HUES64 (cell line): ENCODE data around the gene MAGEA2B. TPM values are rescaled to one million over a fixed set of nuclear protein-coding genes. Genes with fewer than 3 reads are reported as not detected.
"Not testable (repeated sequence)": the region's sequence is repeated elsewhere in the genome, so short reads cannot be mapped to it uniquely, and the experiment has no call there.

ENCODE experiments used
- H3K27ac ChIP-seq: 2 replicates; pipeline ENCODE4 v1.7.0; 2013; ENCODE audit warnings: low read depth, low read length, inconsistent platforms
- H3K27me3 ChIP-seq: 2 replicates; pipeline ENCODE4 v1.6.1; 2013; ENCODE audit warnings: mild to moderate bottlenecking, low read length; ENCODE audit not compliant: insufficient read depth
- H3K36me3 ChIP-seq: 2 replicates; pipeline ENCODE4 v1.6.1; 2013; ENCODE audit warnings: mild to moderate bottlenecking, low read length; ENCODE audit not compliant: insufficient read depth
- H3K4me1 ChIP-seq: 2 replicates; pipeline ENCODE4 v1.6.1; 2013; ENCODE audit warnings: mild to moderate bottlenecking, low read length, moderate library complexity; ENCODE audit not compliant: insufficient read depth
- H3K4me3 ChIP-seq: 2 replicates; pipeline ENCODE4 v1.5.1; 2013; ENCODE audit warnings: mild to moderate bottlenecking, low read length, moderate library complexity
- H3K9ac ChIP-seq: 2 replicates; pipeline ENCODE4 v1.6.1; 2013; ENCODE audit warnings: mild to moderate bottlenecking, low read depth, low read length
- H3K9me3 ChIP-seq: 2 replicates; pipeline ENCODE4 v1.6.1; 2013; ENCODE audit warnings: low read depth, low read length; ENCODE audit not compliant: insufficient read depth
- WGBS: fragments of 150-250, 120-280 bp; methylation state at CpG from one replicate; pipeline ENCODE4 v1.1.7; 2013; ENCODE audit warnings: missing lambda C conversion rate; 5-methylcytosine and 5-hydroxymethylcytosine counted together
- polyA plus RNA-seq, 2 experiments: library from polyadenylated mRNA; stranded (reverse); fragments of 50-300 nt; gene quantifications; one replicate each; pipeline ENCODE4 v1.2.3, GENCODE V29; 2013

The MAGEA2B gene, protein sequence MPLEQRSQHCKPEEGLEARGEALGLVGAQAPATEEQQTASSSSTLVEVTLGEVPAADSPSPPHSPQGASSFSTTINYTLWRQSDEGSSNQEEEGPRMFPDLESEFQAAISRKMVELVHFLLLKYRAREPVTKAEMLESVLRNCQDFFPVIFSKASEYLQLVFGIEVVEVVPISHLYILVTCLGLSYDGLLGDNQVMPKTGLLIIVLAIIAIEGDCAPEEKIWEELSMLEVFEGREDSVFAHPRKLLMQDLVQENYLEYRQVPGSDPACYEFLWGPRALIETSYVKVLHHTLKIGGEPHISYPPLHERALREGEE
- not detected for polyA plus RNA-seq (2013, experiment 1 of 2)
- not detected for polyA plus RNA-seq (2013, experiment 2 of 2)

DNA sequence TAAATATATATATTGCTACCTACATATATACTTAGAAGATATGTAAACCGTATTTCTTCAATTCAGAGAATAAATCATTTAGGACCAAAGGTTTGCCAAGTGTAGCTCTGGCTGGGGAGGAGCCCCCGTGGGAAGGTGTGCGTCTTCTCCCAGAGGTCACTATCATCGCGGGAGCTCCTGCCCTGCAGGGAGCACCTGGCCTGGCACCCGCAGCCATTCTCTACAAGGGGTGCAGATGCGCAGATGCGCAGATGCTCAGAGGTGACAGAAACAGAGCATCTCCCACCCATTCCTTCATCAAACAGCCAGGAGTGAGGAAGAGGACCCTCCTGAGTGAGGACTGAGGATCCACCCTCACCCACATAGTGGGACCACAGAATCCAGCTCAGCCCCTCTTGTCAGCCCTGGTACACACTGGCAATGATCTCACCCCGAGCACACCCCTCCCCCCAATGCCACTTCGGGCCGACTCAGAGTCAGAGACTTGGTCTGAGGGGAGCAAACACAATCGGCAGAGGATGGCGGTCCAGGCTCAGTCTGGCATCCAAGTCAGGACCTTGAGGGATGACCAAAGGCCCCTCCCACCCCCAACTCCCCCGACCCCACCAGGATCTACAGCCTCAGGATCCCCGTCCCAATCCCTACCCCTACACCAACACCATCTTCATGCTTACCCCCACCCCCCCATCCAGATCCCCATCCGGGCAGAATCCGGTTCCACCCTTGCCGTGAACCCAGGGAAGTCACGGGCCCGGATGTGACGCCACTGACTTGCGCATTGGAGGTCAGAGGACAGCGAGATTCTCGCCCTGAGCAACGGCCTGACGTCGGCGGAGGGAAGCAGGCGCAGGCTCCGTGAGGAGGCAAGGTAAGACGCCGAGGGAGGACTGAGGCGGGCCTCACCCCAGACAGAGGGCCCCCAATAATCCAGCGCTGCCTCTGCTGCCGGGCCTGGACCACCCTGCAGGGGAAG is at the start of gene MAGEA2B:
Gene MAGEA2B, plus strand, starts transcription at position 814 of the 973 bp plus-strand sequence. CDS start 2,479 bp downstream, outside the sequence.
- H3K27me3 ChIP-seq, H3K36me3 ChIP-seq, H3K4me3 ChIP-seq, H3K27ac ChIP-seq, H3K9me3 ChIP-seq, H3K9ac ChIP-seq, H3K4me1 ChIP-seq: not testable (repeated sequence)
- WGBS = no CpG with 5 or more reads among the region's 35 CpGs

DNA sequence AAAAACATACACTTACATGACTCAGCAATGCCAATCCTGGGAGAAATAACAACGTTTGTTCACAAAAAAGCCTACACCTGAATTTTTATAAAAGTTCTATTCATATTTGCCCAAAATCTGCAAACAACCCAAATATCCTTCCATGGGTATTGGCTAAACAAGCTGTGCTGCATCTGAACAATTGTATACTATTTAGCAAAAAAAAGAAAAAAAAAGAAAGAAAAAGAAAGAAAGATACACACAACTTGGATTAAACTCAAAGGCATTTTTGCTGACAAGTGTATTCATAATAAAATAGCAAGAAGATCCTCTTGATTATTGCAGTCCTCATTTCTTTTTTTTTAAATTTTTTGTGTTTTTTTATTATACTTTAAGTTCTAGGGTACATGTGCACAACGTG is 40.3 kb upstream of the MAGEA2B start:
- Histone ChIP-seq H3K27me3 (no peaks in the 10 kb centered on the region), H3K27ac (no peak overlapping the region), H3K9ac (no peak overlapping the region), H3K9me3 (no peaks in the 10 kb centered on the region), H3K4me3 (no peak overlapping the region), H3K36me3 (no peaks in the 10 kb centered on the region), H3K4me1 (no peaks in the 10 kb centered on the region)
- 84% methylated on average over 1 of the region's 2 CpGs for WGBS

DNA sequence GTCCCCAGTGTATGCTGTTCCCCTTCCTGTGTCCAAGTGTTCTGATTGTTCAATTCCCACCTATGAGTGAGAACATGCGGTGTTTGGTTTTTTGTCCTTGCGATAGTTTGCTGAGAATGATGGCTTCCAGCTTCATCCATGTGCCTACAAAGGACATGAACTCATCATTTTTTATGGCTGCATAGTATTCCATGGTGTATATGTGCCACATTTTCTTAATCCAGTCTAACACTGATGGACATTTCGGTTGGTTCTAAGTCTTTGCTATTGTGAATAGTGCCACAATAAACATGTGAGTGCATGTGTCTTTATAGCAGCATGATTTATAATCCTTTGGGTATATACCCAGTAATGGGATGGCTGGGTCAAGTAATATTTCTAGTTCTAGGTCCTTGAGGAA is 39.8 kb upstream of the MAGEA2B start:
- H3K36me3 ChIP-seq, H3K4me1 ChIP-seq, H3K9me3 ChIP-seq, H3K27ac ChIP-seq, H3K27me3 ChIP-seq, H3K9ac ChIP-seq, H3K4me3 ChIP-seq: not testable (repeated sequence)
- WGBS = 100% methylated on average over 1 of the region's 3 CpGs

DNA sequence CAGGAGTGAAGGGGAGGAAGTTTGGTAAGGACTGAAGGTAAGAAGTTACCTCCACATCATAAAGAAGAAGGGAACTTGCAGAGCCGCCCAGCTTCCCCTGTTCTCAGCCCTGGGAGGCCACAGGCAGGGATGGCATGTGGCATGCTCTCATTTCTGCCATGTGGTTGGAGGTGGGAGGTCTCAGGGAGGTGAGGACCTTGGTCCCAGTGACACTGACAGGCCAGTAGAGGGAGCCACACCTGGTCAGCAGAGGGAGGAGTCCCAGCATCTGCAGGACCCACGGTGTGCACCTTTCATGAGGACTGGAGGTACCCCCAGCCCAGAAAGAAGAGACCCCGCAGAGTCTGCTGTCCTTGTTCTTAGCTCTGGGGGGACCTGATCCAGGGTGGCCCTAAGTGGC is 33.4 kb upstream of the MAGEA2B start:
- not testable (repeated sequence) for H3K27ac ChIP-seq

DNA sequence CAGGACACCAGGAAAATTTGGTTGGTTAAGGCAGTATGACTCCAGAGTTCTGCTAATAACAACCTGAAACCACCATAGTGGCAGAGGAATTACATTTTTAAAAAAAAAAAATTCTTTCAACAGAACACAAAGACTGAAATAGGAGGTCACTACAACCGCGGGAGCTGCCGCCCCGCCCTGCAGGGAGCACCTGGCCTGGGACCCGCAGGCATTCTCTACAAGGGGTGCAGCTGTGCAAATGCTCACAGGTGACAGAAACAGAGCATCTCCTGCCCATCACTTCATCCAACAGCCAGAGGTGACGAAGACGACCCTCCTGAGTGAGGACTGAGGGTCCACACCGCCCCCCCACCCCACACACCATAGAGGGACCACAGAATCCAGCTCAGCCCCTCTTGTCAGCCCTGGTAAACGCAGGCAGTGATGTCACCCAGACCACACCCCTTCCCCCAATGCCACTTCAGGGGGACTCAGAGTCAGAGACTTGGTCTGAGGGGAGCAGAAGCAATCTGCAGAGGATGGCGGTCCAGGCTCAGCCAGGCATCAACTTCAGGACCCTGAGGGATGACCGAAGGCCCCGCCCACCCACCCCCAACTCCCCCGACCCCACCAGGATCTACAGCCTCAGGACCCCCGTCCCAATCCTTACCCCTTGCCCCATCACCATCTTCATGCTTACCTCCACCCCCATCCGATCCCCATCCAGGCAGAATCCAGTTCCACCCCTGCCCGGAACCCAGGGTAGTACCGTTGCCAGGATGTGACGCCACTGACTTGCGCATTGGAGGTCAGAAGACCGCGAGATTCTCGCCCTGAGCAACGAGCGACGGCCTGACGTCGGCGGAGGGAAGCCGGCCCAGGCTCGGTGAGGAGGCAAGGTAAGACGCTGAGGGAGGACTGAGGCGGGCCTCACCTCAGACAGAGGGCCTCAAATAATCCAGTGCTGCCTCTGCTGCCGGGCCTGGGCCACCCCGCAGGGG is 16.2 kb upstream of the MAGEA2B start, which contains the start of gene MAGEA3:
Gene MAGEA3, plus strand, starts transcription at position 843 of the 980 bp plus-strand sequence. CDS start 2,039 bp downstream, outside the sequence.
- H3K4me3 ChIP-seq, H3K36me3 ChIP-seq, H3K4me1 ChIP-seq, H3K9me3 ChIP-seq, H3K9ac ChIP-seq, H3K27me3 ChIP-seq, H3K27ac ChIP-seq: not testable (repeated sequence)
- WGBS = no CpG with 5 or more reads among the region's 34 CpGs

More for the DNA sequence above, 33.4 kb upstream of the MAGEA2B start:
- H3K4me3 ChIP-seq, H3K9me3 ChIP-seq, H3K9ac ChIP-seq, H3K36me3 ChIP-seq, H3K4me1 ChIP-seq, H3K27me3 ChIP-seq: not testable (repeated sequence)
- WGBS = no CpG with 5 or more reads among the region's 3 CpGs

DNA sequence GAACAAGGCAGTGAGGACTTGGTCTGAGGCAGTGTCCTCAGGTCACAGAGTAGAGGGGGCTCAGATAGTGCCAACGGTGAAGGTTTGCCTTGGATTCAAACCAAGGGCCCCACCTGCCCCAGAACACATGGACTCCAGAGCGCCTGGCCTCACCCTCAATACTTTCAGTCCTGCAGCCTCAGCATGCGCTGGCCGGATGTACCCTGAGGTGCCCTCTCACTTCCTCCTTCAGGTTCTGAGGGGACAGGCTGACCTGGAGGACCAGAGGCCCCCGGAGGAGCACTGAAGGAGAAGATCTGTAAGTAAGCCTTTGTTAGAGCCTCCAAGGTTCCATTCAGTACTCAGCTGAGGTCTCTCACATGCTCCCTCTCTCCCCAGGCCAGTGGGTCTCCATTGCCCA is 14.0 kb upstream of the MAGEA2B start:
- not testable (repeated sequence) for H3K9me3 ChIP-seq, H3K4me1 ChIP-seq, H3K27ac ChIP-seq, H3K4me3 ChIP-seq, H3K9ac ChIP-seq, H3K36me3 ChIP-seq, H3K27me3 ChIP-seq
- WGBS = 95% methylated on average over 4 of the region's 5 CpGs

DNA sequence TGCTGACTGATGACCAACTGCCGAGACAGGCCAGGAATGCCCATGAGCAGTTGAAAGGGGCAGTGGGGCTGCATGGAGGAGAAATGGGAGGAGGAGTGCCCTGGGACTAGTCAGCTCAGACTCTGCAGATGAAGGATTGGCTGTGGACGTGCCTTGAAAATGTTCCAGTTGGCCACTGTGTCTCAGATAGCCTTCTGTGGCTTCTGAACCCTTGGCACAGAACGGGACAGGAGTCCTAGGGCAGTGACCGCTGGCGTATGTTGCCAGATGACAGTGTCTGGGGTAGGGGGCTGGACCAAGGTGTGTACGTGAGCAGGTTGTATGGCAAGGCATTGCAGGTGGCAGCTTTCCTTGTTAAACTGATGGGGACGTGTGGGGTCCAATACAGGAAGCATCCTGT is 7.9 kb upstream of the MAGEA2B start:
- H3K9me3 ChIP-seq, H3K27ac ChIP-seq, H3K4me1 ChIP-seq, H3K27me3 ChIP-seq, H3K36me3 ChIP-seq, H3K9ac ChIP-seq, H3K4me3 ChIP-seq: not testable (repeated sequence)
- 90% methylated on average over 4 of the region's 7 CpGs for WGBS

DNA sequence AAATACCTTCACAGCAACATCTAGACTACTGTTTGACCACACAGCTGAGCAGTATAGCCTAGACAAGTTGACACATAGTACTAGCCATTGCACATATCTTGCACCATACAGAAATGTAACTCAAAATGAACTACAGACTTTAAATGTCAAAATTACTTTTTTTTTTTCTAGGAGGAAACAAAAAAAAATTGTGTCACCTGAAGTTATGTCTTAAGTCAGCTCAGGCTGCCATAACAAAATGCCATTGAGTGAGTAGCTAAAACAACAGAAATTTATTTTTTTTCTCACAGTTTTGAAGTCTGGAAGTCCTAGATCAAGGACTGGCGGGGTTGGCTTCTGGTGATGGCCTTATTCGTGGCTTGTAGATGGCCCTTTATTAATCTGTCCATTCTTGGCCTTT is 5.3 kb upstream of the MAGEA2B start, which contains the start of gene CSAG2:
Gene CSAG2, minus strand, starts transcription at position 101 of the 400 bp plus-strand sequence. CDS start 161 bp downstream, outside the sequence.
- WGBS = no CpG with 5 or more reads among the region's 2 CpGs
- H3K27ac ChIP-seq, H3K4me1 ChIP-seq, H3K27me3 ChIP-seq, H3K9me3 ChIP-seq, H3K4me3 ChIP-seq, H3K9ac ChIP-seq, H3K36me3 ChIP-seq: not testable (repeated sequence)

DNA sequence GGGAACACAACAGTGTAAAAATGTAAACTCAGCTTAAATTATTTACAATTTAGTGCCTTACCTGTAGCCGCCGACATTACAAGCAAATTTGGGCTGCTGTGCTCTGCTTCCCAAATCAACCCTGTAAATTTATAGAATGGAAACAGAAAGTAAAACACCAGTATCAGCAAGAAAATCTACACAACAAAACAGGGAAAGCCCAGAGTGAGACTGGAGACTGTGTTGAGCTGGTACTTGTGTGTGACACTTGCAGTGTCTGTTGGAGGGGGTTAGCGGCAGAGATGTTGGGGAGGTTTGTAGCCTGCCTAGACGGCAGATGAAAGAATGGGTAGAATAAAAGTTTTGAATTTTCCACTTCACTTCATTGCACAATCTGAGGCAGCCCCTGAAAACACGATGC is 1.2 kb upstream of the MAGEA2B start:
- not testable (repeated sequence) for H3K4me1 ChIP-seq, H3K27ac ChIP-seq, H3K36me3 ChIP-seq, H3K9me3 ChIP-seq, H3K9ac ChIP-seq, H3K4me3 ChIP-seq, H3K27me3 ChIP-seq
- no CpG with 5 or more reads among the region's 5 CpGs for WGBS

DNA sequence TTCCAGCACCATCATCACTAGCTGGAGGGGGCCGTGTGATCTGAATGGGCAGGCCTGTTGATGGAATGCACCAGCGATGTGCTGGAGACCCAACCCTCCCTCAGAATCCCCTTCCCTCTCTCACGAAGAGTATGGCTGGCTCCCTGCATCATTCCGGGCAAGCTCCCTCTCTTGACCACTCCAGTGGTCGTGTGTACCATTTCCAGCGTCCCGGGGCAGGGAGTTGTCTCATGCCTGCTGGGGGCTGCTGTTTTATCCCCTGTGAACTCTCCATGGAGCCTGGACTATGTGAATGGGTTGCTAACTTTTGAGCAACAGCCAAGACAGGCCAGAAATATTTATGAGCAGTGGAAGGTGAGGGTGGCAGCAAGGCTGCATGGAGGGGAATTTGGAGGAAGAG is 11.0 kb downstream of the MAGEA2B start:
- 68% methylated on average over 6 of the region's 7 CpGs for WGBS
- Histone ChIP-seq H3K27ac (no peak overlapping the region), H3K4me3 (no peak overlapping the region), H3K9me3 (no peaks in the 10 kb centered on the region), H3K27me3 (no peaks in the 10 kb centered on the region), H3K9ac (no peak overlapping the region), H3K36me3 (no peaks in the 10 kb centered on the region), H3K4me1 (no peaks in the 10 kb centered on the region)
